GM13976 (cell line): ENCODE measurements around the gene CDC42SE2.

Experiments
- DNase-seq: peaks from one replicate; pipeline ENCODE4 v3.0.0; 2012; ENCODE audit warnings: low spot score
- CTCF ChIP-seq: IDR thresholded peaks from 2 replicates; pipeline ENCODE4 v1.5.1; 2012; ENCODE audit warnings: borderline replicate concordance, mild to moderate bottlenecking; ENCODE audit not compliant: insufficient read depth; ENCODE audit errors: extremely low read depth, missing control alignments, control extremely low read depth
- in situ Hi-C: fragments of 300-500 bp; cut with MboI; formaldehyde crosslinking; loops from one replicate; pipeline ENCODE4 v1.12.0; 2022; ENCODE audit warnings: low sequenced_read_pairs, mixed read lengths, inconsistent platforms; ENCODE audit not compliant: unreplicated experiment

The CDC42SE2 gene

GRCh38 chr5:131263648-131264450 is at the start of gene CDC42SE2:
CDC42SE2 (plus strand) TSS chr5:131264053; CDS start chr5:131359494, 95,441 bp downstream.
- in situ Hi-C loops: no loop called here
- no peak for TF ChIP-seq CTCF
- peak; percentile 90 for DNase-seq

- no peak for DNase-seq
- in situ Hi-C loops: no loop called here
Observed at GRCh38 chr5:131214609-131215227, 49.1 kb upstream of the CDC42SE2 start.

GRCh38 chr5:131217791-131218190 is 46.1 kb upstream of the CDC42SE2 start:
- DNase-seq: no peak
- TF ChIP-seq CTCF: no peak
- in situ Hi-C loops: no loop called here

More at GRCh38 chr5:131214609-131215227, 49.1 kb upstream of the CDC42SE2 start:
- TF ChIP-seq CTCF: no peak

GRCh38 chr5:131218392-131218791 is 45.5 kb upstream of the CDC42SE2 start:
- in situ Hi-C loops: no loop called here

GRCh38 chr5:131220566-131220965 is 43.3 kb upstream of the CDC42SE2 start:
- in situ Hi-C loops: no loop called here
- no peak for TF ChIP-seq CTCF
- no peak for DNase-seq

More at GRCh38 chr5:131218392-131218791, 45.5 kb upstream of the CDC42SE2 start:
- no peak for DNase-seq
- TF ChIP-seq CTCF: no peak

- in situ Hi-C loops: no loop called here
- DNase-seq: no peak
- TF ChIP-seq CTCF: no peak
Observed at GRCh38 chr5:131221008-131221703, 42.7 kb upstream of the CDC42SE2 start.
